ENCODE results near the gene CRABP2. TPM values are rescaled to one million over a fixed set of nuclear protein-coding genes. Genes with fewer than 3 reads are reported as not detected.

Gene CRABP2
- total and polyA plus RNA-seq, 2 of the 13 experiments (the other 11 are each of a cell fraction or from before 2014, with no cell fraction given) = 0.40 to 0.60 TPM

DNA sequence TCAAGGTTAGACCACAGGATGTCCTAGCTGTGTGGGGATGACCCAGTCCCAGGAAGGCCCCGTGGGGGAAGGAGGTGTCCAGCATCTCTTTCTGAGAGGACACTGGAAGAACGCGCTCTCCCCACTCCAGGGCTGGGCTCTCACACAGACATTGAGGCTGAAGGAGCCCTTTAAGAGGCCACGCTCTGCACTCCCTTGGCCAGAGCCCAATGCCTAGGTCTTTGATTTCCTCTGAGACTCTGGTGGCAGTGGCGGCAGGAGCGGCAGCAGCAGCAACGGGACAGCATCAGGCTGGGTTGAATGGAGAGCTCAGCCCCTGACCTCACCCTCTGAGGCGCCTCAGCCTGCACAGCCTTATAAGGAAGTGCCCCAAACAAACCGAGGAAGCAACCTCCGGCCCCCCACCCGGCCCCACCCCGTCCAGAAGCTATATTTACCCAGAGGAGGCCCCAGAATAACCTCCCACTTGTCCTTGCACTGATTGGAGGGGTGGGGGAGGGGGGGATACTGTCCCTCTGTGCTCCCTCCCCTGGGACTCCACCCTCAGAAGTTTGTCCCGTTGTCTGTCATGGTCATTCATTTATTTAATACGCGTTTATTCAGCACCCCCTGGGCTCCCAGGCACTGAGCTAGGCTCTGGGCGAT, 40.5 kb downstream of the CRABP2 start:
- CTCF ChIA-PET (ENCODE audit: low intra/inter-chr PET ratio, low total read pairs) = no interaction called here
- H4K20me1 ChIP-seq (ENCODE audit: insufficient read depth, low read length) = no peaks in the 10 kb centered on the region
- no peak overlapping the region for H2AFZ ChIP-seq (ENCODE audit: low read length)
- peak overlapping the region; percentile 35 for H3K27ac ChIP-seq (ENCODE audit: extremely low read length, insufficient read depth, low read length)
- WGBS (ENCODE audit: low lambda C conversion rate) = 0% methylated on average over 3 of the region's 16 CpGs
- DNase-seq (ENCODE audit: low spot score) (peak; percentile 78), FAIRE-seq (peak; percentile 65), ATAC-seq (peak; percentile 8)
- peak overlapping the region; percentile 96 for H3K4me2 ChIP-seq (ENCODE audit: low read depth, low read length)
- peak overlapping the region; percentile 59; the same call in 1 of the 2 replicates for H3K9ac ChIP-seq (ENCODE audit: insufficient read depth, low read depth, low read length)
- H3K4me3 ChIP-seq (replicated peaks in 1 of 3; ENCODE audit: insufficient read depth in 1 of 3, low read depth in 2 of 3, low read length in 3 of 3) = peak overlapping the region; percentile 6 to 69 (median 47)
- no TSS peak for BruUV-seq (replicated peaks)
- no peaks in the 10 kb centered on the region; a peak in 1 of 5 replicates for H3K27me3 ChIP-seq (ENCODE audit: control insufficient read depth in 1 of 2, insufficient read depth in 2 of 2, low read length in 2 of 2)
- no peaks in the 10 kb centered on the region for H3K36me3 ChIP-seq (replicated peaks in 1 of 2; ENCODE audit: control insufficient read depth in 1 of 2, insufficient read depth in 2 of 2, low read length in 2 of 2)
- in situ Hi-C loops (cut with HindIII; ENCODE audit: extremely low pct_ligation_motif_present, low pct_unique_long_range_greater_than_20kb) (no loop called here), intact Hi-C loops (cut with micrococcal nuclease; ENCODE audit: unreplicated experiment) (loop anchor here (10.0 kb wide), 1 partner anchor 60 kb away; the partner anchor contains the start of genes ISG20L2 and METTL25B)
- H3K4me1 ChIP-seq (ENCODE audit: insufficient read depth, low read length) = peaks cover 77% of the 10 kb centered on the region
- H3K79me2 ChIP-seq (ENCODE audit: insufficient read depth, low read length) = peaks cover 10% of the 10 kb centered on the region
- H3K9me3 ChIP-seq (ENCODE audit: low read length) = no peaks in the 10 kb centered on the region
- POLR2A ChIA-PET = interaction anchor here (0.9 to 11.4 kb wide), 7 partner anchors 9 to 102 kb away, joined by 3 to 189 read pairs (median 3); partner anchors contain the start of genes ISG20L2, METTL25B, MRPL24 and NAXE
- no peak for TF ChIP-seq KDM5B (CRISPR knock-in tag; IDR thresholded peaks at IDR 0.05; ENCODE audit: borderline replicate concordance)
- 0 out of 2 replicates have a peak, but pooled peaks have one; percentile 17 for TF ChIP-seq ZBTB38 (CRISPR knock-in tag; IDR thresholded peaks at IDR 0.05)
- TF ChIP-seq, protein P1, sequence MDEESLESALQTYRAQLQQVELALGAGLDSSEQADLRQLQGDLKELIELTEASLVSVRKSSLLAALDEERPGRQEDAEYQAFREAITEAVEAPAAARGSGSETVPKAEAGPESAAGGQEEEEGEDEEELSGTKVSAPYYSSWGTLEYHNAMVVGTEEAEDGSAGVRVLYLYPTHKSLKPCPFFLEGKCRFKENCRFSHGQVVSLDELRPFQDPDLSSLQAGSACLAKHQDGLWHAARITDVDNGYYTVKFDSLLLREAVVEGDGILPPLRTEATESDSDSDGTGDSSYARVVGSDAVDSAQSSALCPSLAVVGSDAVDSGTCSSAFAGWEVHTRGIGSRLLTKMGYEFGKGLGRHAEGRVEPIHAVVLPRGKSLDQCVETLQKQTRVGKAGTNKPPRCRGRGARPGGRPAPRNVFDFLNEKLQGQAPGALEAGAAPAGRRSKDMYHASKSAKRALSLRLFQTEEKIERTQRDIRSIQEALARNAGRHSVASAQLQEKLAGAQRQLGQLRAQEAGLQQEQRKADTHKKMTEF (CRISPR knock-in tag; IDR thresholded peaks at IDR 0.05) = peak; percentile 15; the same call in 1 of the 2 replicates
- no peak for TF ChIP-seq TBP (CRISPR knock-in tag; IDR thresholded peaks at IDR 0.05)
- TF ChIP-seq, protein P2, sequence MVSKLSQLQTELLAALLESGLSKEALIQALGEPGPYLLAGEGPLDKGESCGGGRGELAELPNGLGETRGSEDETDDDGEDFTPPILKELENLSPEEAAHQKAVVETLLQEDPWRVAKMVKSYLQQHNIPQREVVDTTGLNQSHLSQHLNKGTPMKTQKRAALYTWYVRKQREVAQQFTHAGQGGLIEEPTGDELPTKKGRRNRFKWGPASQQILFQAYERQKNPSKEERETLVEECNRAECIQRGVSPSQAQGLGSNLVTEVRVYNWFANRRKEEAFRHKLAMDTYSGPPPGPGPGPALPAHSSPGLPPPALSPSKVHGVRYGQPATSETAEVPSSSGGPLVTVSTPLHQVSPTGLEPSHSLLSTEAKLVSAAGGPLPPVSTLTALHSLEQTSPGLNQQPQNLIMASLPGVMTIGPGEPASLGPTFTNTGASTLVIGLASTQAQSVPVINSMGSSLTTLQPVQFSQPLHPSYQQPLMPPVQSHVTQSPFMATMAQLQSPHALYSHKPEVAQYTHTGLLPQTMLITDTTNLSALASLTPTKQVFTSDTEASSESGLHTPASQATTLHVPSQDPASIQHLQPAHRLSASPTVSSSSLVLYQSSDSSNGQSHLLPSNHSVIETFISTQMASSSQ (IDR thresholded peaks at IDR 0.05; ENCODE audit: low read depth) = 0 out of 2 replicates have a peak, but pooled peaks have one; percentile 12
- TF ChIP-seq, protein P2 (CRISPR knock-in tag; IDR thresholded peaks at IDR 0.05; ENCODE audit: borderline replicate concordance) = no peak
- TF ChIP-seq GTF2F1 (IDR thresholded peaks at IDR 0.05; ENCODE audit: low read length) = no peak
- TF ChIP-seq CREM (IDR thresholded peaks at IDR 0.05) = peak; percentile 44; the same call in 1 of the 2 replicates
- no peak for TF ChIP-seq CREM (CRISPR knock-in tag; IDR thresholded peaks at IDR 0.05)
- peak; percentile 99 for TF ChIP-seq GFI1 (CRISPR knock-in tag; IDR thresholded peaks at IDR 0.05; ENCODE audit: borderline replicate concordance)
- TF ChIP-seq HOXA5 (CRISPR knock-in tag; IDR thresholded peaks at IDR 0.05) = no peak
- peak; percentile 93 for TF ChIP-seq HMG20B (CRISPR knock-in tag; conservative IDR thresholded peaks at IDR 0.05)
- TF ChIP-seq PAF1 (CRISPR knock-in tag; IDR thresholded peaks at IDR 0.05) = no peak
- TF ChIP-seq, protein P3, sequence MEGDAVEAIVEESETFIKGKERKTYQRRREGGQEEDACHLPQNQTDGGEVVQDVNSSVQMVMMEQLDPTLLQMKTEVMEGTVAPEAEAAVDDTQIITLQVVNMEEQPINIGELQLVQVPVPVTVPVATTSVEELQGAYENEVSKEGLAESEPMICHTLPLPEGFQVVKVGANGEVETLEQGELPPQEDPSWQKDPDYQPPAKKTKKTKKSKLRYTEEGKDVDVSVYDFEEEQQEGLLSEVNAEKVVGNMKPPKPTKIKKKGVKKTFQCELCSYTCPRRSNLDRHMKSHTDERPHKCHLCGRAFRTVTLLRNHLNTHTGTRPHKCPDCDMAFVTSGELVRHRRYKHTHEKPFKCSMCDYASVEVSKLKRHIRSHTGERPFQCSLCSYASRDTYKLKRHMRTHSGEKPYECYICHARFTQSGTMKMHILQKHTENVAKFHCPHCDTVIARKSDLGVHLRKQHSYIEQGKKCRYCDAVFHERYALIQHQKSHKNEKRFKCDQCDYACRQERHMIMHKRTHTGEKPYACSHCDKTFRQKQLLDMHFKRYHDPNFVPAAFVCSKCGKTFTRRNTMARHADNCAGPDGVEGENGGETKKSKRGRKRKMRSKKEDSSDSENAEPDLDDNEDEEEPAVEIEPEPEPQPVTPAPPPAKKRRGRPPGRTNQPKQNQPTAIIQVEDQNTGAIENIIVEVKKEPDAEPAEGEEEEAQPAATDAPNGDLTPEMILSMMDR (CRISPR knock-in tag; IDR thresholded peaks at IDR 0.05) = no peak
- no peak for TF ChIP-seq ZNF292 (CRISPR knock-in tag; IDR thresholded peaks at IDR 0.05; ENCODE audit: borderline replicate concordance, low read depth)
- TF ChIP-seq NR1H2 (CRISPR knock-in tag; IDR thresholded peaks at IDR 0.05; ENCODE audit: borderline replicate concordance, low read depth) = no peak
